Stimulated activated CD4-positive, alpha-beta T cell treated with anti-CD3 and anti-CD28 coated beads, Interleukin-1b, Interleukin-23, amount 100 ng/mL, for 24 hours (primary cell): ENCODE data around the gene PRX.
"Not testable (repeated sequence)": the region's sequence is repeated elsewhere in the genome, so short reads cannot be mapped to it uniquely, and the experiment has no call there.

Experiments used
- DNase-seq, 4 experiments: peaks; one replicate each; pipeline ENCODE4 v3.0.0-alpha.2; 2020; ENCODE audit warnings: low read depth in 4 of 4, low spot score in 1 of 4

Gene PRX

GRCh38 chr19:40413291-40413845 is at the start of gene PRX:
Gene PRX (minus strand): TSS chr19:40413378. CDS start chr19:40407932, 5,446 bp downstream.
- no peak for DNase-seq

- DNase-seq: no peak
Measured at GRCh38 chr19:40461669-40462221, 48.6 kb upstream of the PRX start.

- no peak for DNase-seq
Measured at GRCh38 chr19:40460185-40460584, 47.0 kb upstream of the PRX start.

- no peak for DNase-seq
Measured at GRCh38 chr19:40458597-40458974, 45.4 kb upstream of the PRX start.

GRCh38 chr19:40457953-40458596 is 44.9 kb upstream of the PRX start:
- no peak for DNase-seq

GRCh38 chr19:40457048-40457447 is 43.9 kb upstream of the PRX start:
- DNase-seq: no peak

- DNase-seq: not testable (repeated sequence)
Measured at GRCh38 chr19:40453943-40454342, 40.8 kb upstream of the PRX start.

GRCh38 chr19:40453151-40453735 is 40.1 kb upstream of the PRX start:
- no peak for DNase-seq

- DNase-seq: no peak
Measured at GRCh38 chr19:40452016-40452415, 38.8 kb upstream of the PRX start.

- DNase-seq: no peak
Measured at GRCh38 chr19:40450664-40451063, 37.5 kb upstream of the PRX start.

GRCh38 chr19:40449506-40449905 is 36.3 kb upstream of the PRX start:
- no peak for DNase-seq

GRCh38 chr19:40446263-40446784 is 33.1 kb upstream of the PRX start:
- no peak for DNase-seq

- DNase-seq: no peak
Measured at GRCh38 chr19:40445780-40446262, 32.6 kb upstream of the PRX start.

- DNase-seq: no peak
Measured at GRCh38 chr19:40444825-40445312, 31.7 kb upstream of the PRX start.

- DNase-seq: peak; percentile 92 to 95 (median 94)
Measured at GRCh38 chr19:40444000-40444824, 31.0 kb upstream of the PRX start, which contains the start of gene SERTAD3. Gene SERTAD3 (minus strand): TSS chr19:40444335. CDS start chr19:40442080, 2,255 bp downstream.

- DNase-seq: peak; percentile 97 to 100 (median 98)
Measured at GRCh38 chr19:40443131-40443999, 30.2 kb upstream of the PRX start.

GRCh38 chr19:40442328-40443130 is 29.4 kb upstream of the PRX start:
- no peak for DNase-seq

GRCh38 chr19:40441719-40442253 is 28.6 kb upstream of the PRX start:
- no peak for DNase-seq

GRCh38 chr19:40438284-40438683 is 25.1 kb upstream of the PRX start:
- DNase-seq: no peak
